Panc1 (cell line): ENCODE results near the gene KRT77. TPM values are rescaled to one million over a fixed set of nuclear protein-coding genes. Genes with fewer than 3 reads are reported as not detected.

Source experiments
- ATAC-seq: fragments of 200-7000 bp; cut with Tn5 transposase; 2 replicates; pipeline ENCODE4 v1.9.1; 2020; ENCODE audit warnings: mild to moderate bottlenecking, moderate library complexity
- BruUV-seq: library from RNA; stranded (reverse); fragments of 400-500 nt; replicated peaks from 2 replicates; lab custom pipeline; 2021; lab: Mats Ljungman, UMichigan
- CTCF ChIA-PET: fragments of 300-600 bp; sonication (Branson Sonifier 250); formaldehyde crosslinking; loops from one replicate; lab custom pipeline; 2022; ENCODE audit warnings: antibody characterized with exemption; lab: Charles Lee
- POLR2A ChIA-PET: fragments of 300-600 bp; sonication (Branson Sonifier 250); formaldehyde crosslinking; loops from one replicate; lab custom pipeline; 2022; ENCODE audit warnings: antibody characterized with exemption; lab: Charles Lee
- DNase-seq: peaks from one replicate; pipeline ENCODE4 v3.0.0-alpha.2; 2010; ENCODE audit warnings: low read depth, low spot score
- H3K27ac ChIP-seq: 2 replicates; pipeline ENCODE4 v1.5.1; 2011; ENCODE audit warnings: mild to moderate bottlenecking, low read length, inconsistent platforms
- H3K27me3 ChIP-seq: fragments of 200-500 bp; sonication (Bioruptor generic); 2 replicates; pipeline ENCODE4 v1.6.0; 2014; ENCODE audit warnings: low read length, inconsistent platforms; ENCODE audit not compliant: control insufficient read depth, insufficient read depth
- H3K36me3 ChIP-seq: fragments of 200-500 bp; sonication (Bioruptor generic); 2 replicates; pipeline ENCODE4 v1.5.1; 2014; ENCODE audit warnings: inconsistent platforms, mild to moderate bottlenecking, low read length, moderate library complexity; ENCODE audit not compliant: control insufficient read depth, insufficient read depth
- H3K4me1 ChIP-seq: 2 replicates; pipeline ENCODE4 v1.5.1; 2011; ENCODE audit warnings: inconsistent platforms, mild to moderate bottlenecking, low read length, moderate library complexity; ENCODE audit not compliant: control insufficient read depth, insufficient read depth
- H3K4me3 ChIP-seq, 2 experiments: 2 replicates each; pipeline ENCODE4 v1.5.1; 2011 to 2012; ENCODE audit warnings: low read depth in 2 of 2, low read length in 2 of 2, mild to moderate bottlenecking in 2 of 2, inconsistent platforms in 1 of 2, moderate library complexity in 1 of 2
- H3K9me3 ChIP-seq: fragments of 200-500 bp; sonication (Bioruptor generic); 2 replicates; pipeline ENCODE4 v1.5.1; 2014; ENCODE audit warnings: low read depth, mild to moderate bottlenecking, inconsistent platforms, low read length, moderate library complexity; ENCODE audit not compliant: control insufficient read depth, insufficient read depth
- POLR2AphosphoS5 ChIP-seq: IDR thresholded peaks from 2 replicates; pipeline ENCODE4 v1.6.1; 2012; ENCODE audit warnings: mild to moderate bottlenecking, low read depth, low read length, moderate library complexity
- SIN3A ChIP-seq: IDR thresholded peaks from 2 replicates; pipeline ENCODE4 v1.6.1; 2012; ENCODE audit warnings: low read depth, mild to moderate bottlenecking, low read length, moderate library complexity, borderline replicate concordance; ENCODE audit not compliant: insufficient read depth
- TCF7L2 ChIP-seq: IDR thresholded peaks from 2 replicates; pipeline ENCODE4 v1.6.1; 2011; ENCODE audit warnings: mild to moderate bottlenecking, low read depth, low read length, inconsistent platforms
- in situ Hi-C: cut with HindIII; loops from 2 replicates; pipeline ENCODE4 v1.10.0; 2016; ENCODE audit warnings: low sequenced_read_pairs, low pct_unique_long_range_greater_than_20kb
- intact Hi-C: fragments of 100-400 bp; cut with micrococcal nuclease; formaldehyde crosslinking; loops from one replicate; pipeline ENCODE4 v1.10.0; 2022; ENCODE audit not compliant: unreplicated experiment
- total RNA-seq: library from RNA; stranded (reverse); gene quantifications from one replicate; pipeline ENCODE4 v1.2.1, GENCODE V29; 2021; ENCODE audit not compliant: unreplicated experiment
- TF ChIP-seq, protein P1 (sequence below): fragments of 450-650 bp; IDR thresholded peaks from 2 replicates; pipeline ENCODE4 v1.5.1; 2017; ENCODE audit warnings: mild to moderate bottlenecking
- TF ChIP-seq, protein P2 (sequence below), 2 experiments: IDR thresholded peaks; 2 replicates each; pipeline ENCODE4 v1.6.1; 2011 to 2012; ENCODE audit warnings: low read depth in 2 of 2, control low read depth in 1 of 2, low read length in 1 of 2, mild to moderate bottlenecking in 1 of 2, moderate library complexity in 1 of 2; ENCODE audit not compliant: insufficient read depth in 1 of 2

The KRT77 gene
- total RNA-seq, 1 experiment from 2014 or later: not detected

DNA sequence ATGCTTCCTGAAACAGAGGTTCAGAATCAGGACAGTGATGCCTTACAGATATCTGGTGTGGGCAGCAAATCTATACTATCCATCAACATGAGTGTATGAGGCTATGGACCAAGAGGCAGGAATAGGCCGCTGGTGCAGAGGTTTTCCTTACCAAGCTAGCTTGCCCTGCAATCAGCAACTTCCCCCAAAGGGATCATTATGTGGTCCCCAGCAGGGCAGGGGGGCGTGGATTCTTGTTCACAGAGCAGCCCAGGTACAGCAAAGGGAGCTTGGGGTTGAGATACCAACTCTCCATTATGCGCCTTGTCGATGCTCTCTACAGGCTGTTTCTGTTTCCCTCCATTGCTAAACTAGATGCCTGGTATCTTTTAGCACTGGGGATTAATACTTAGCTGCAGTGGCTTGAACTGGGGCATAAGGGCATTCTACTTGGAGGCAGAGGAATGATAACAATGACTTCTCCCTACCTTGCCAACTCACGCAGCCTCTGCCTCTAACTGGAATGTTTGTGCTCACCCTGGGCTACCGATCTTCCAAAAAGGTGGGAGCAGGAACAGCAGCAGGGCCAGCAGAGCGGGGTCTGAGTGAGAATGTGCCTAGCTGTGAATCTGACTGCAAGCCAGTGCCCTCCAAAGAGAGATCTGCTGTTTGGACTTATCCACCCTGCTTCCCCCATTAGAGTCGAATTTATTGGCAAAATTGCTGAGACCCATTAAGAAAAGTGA is 12.8 kb downstream of the KRT77 start:
- H3K27ac ChIP-seq: no peak overlapping the region
- DNase-seq (no peak), ATAC-seq (no peak)
- H3K9me3 ChIP-seq: no peaks in the 10 kb centered on the region
- in situ Hi-C loops: no loop called here
- no TSS peak for BruUV-seq
- ChIA-PET POLR2A (interaction anchor here (0.7 kb wide), 1 partner anchor 107 kb away, joined by 3 read pairs; no protein-coding TSS in a partner anchor), CTCF (no interaction called here)
- no peaks in the 10 kb centered on the region; the same call in 1 of the 2 replicates for H3K4me1 ChIP-seq
- peaks cover 31% of the 10 kb centered on the region for H3K27me3 ChIP-seq
- intact Hi-C loops: no loop called here
- TF ChIP-seq SIN3A: no peak
- no peak for TF ChIP-seq POLR2AphosphoS5
- no peak for TF ChIP-seq TCF7L2
- TF ChIP-seq, protein P1, sequence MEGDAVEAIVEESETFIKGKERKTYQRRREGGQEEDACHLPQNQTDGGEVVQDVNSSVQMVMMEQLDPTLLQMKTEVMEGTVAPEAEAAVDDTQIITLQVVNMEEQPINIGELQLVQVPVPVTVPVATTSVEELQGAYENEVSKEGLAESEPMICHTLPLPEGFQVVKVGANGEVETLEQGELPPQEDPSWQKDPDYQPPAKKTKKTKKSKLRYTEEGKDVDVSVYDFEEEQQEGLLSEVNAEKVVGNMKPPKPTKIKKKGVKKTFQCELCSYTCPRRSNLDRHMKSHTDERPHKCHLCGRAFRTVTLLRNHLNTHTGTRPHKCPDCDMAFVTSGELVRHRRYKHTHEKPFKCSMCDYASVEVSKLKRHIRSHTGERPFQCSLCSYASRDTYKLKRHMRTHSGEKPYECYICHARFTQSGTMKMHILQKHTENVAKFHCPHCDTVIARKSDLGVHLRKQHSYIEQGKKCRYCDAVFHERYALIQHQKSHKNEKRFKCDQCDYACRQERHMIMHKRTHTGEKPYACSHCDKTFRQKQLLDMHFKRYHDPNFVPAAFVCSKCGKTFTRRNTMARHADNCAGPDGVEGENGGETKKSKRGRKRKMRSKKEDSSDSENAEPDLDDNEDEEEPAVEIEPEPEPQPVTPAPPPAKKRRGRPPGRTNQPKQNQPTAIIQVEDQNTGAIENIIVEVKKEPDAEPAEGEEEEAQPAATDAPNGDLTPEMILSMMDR: no peak
- TF ChIP-seq, protein P2, sequence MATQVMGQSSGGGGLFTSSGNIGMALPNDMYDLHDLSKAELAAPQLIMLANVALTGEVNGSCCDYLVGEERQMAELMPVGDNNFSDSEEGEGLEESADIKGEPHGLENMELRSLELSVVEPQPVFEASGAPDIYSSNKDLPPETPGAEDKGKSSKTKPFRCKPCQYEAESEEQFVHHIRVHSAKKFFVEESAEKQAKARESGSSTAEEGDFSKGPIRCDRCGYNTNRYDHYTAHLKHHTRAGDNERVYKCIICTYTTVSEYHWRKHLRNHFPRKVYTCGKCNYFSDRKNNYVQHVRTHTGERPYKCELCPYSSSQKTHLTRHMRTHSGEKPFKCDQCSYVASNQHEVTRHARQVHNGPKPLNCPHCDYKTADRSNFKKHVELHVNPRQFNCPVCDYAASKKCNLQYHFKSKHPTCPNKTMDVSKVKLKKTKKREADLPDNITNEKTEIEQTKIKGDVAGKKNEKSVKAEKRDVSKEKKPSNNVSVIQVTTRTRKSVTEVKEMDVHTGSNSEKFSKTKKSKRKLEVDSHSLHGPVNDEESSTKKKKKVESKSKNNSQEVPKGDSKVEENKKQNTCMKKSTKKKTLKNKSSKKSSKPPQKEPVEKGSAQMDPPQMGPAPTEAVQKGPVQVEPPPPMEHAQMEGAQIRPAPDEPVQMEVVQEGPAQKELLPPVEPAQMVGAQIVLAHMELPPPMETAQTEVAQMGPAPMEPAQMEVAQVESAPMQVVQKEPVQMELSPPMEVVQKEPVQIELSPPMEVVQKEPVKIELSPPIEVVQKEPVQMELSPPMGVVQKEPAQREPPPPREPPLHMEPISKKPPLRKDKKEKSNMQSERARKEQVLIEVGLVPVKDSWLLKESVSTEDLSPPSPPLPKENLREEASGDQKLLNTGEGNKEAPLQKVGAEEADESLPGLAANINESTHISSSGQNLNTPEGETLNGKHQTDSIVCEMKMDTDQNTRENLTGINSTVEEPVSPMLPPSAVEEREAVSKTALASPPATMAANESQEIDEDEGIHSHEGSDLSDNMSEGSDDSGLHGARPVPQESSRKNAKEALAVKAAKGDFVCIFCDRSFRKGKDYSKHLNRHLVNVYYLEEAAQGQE (IDR thresholded peaks at IDR 0.05; ENCODE audit: insufficient read depth in 1 of 2, low read depth in 2 of 2, low read length in 1 of 2): no peak
- no peaks in the 10 kb centered on the region for H3K36me3 ChIP-seq
- H3K4me3 ChIP-seq: peak overlapping the region; percentile 23 to 29

DNA sequence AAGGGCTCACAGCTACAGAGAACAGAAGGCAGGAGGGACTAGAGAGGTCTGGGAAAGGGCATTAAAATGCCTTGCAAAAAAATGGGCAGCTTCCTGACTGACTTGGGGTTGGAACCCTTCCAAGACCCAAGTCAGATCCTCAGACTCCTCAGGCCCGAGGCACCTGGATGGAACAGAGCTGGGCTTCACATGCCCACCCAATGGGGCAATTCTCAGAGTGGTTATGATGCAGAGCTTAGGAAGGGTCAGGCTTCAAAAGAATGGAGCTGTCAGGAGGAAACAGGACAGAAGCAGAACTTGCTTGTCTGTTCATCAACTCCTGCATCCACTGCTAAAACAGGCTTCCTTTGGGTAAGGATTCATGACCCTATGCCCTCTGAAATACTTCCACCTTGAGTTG is 13.4 kb downstream of the KRT77 start:
- no peak for ATAC-seq
- BruUV-seq: no TSS peak
- in situ Hi-C loops (no loop called here), intact Hi-C loops (no loop called here)
- ChIA-PET CTCF (no interaction called here), POLR2A (no interaction called here)
- H3K36me3 ChIP-seq: no peaks in the 10 kb centered on the region
- H3K27me3 ChIP-seq: peaks cover 27% of the 10 kb centered on the region
- TF ChIP-seq, protein P2 (IDR thresholded peaks at IDR 0.05; ENCODE audit: insufficient read depth in 1 of 2, low read depth in 2 of 2, low read length in 1 of 2): no peak
- TF ChIP-seq TCF7L2: no peak
- TF ChIP-seq, protein P1: no peak
- TF ChIP-seq POLR2AphosphoS5: no peak
- TF ChIP-seq SIN3A: no peak
- H3K27ac ChIP-seq: no peak overlapping the region
- no peak overlapping the region for H3K4me3 ChIP-seq
- H3K9me3 ChIP-seq: no peaks in the 10 kb centered on the region
- DNase-seq: no peak
- no peaks in the 10 kb centered on the region; the same call in 1 of the 2 replicates for H3K4me1 ChIP-seq
